Tibial nerve (tissue), 4 donors: ENCODE results near the gene ONECUT1. TPM values are rescaled to one million over a fixed set of nuclear protein-coding genes. Genes with fewer than 3 reads are reported as not detected.

ENCODE experiments used
- DNase-seq, 2 donors: peaks; one replicate each; pipeline ENCODE4 v3.0.0-alpha.2; 2019; ENCODE audit warnings: low spot score in 2 of 2
- H3K27ac ChIP-seq, 4 donors: fragments of 200-600 bp; sonication (generic) in 3 of 4; one replicate each; pipeline ENCODE4 v1.5.1; 2017 to 2019; ENCODE audit warnings: mild to moderate bottlenecking in 1 of 4
- H3K27me3 ChIP-seq, 2 donors: fragments of 200-600 bp; sonication (generic) in 1 of 2; one replicate each; pipeline versions ENCODE4 v1.5.1 to v1.6.0; 2017 to 2019
- H3K36me3 ChIP-seq, 3 donors: fragments of 200-600 bp; sonication (generic); one replicate each; pipeline ENCODE4 v1.5.1; 2018 to 2019
- H3K4me1 ChIP-seq, 4 donors: fragments of 200-600 bp; sonication (generic) in 3 of 4; one replicate each; pipeline ENCODE4 v1.5.1; 2017 to 2019
- H3K4me3 ChIP-seq, 4 donors: fragments of 200-600 bp; sonication (generic) in 3 of 4; one replicate each; pipeline ENCODE4 v1.5.1; 2017 to 2019; ENCODE audit warnings: mild to moderate bottlenecking in 1 of 4, moderate library complexity in 1 of 4
- H3K9me3 ChIP-seq, 4 donors: fragments of 200-600 bp; sonication (generic) in 3 of 4; one replicate each; pipeline ENCODE4 v1.5.1; 2017 to 2019
- EP300 ChIP-seq, 2 donors: sonication (generic); formaldehyde crosslinking; IDR thresholded peaks; one replicate each; pipeline ENCODE4 v1.6.1; 2017; ENCODE audit warnings: antibody characterized with exemption in 2 of 2, mild to moderate bottlenecking in 1 of 2
- POLR2A ChIP-seq, 2 donors: fragments of 450-650 bp; IDR thresholded peaks; one replicate each; pipeline ENCODE4 v1.6.1; 2017; ENCODE audit warnings: antibody characterized with exemption in 2 of 2, mild to moderate bottlenecking in 2 of 2, moderate library complexity in 2 of 2
- WGBS, 2 donors: methylation state at CpG; one replicate each; pipeline ENCODE4 v1.1.5; 2018; 5-methylcytosine and 5-hydroxymethylcytosine counted together
- total RNA-seq, 4 donors: library from RNA; depleted of rRNA; stranded (reverse); fragments of >200 nt; gene quantifications; one replicate each; pipeline ENCODE4 v1.1.0, GENCODE V29; 2016
- TF ChIP-seq, protein P1 (sequence below), 5 experiments: fragments of 200-600 bp in 3 of 5; fragments of 450-650 bp in 2 of 5; sonication (generic) in 3 of 5; IDR thresholded peaks; one replicate each; pipeline ENCODE4 v1.5.1; 2016 to 2019; ENCODE audit warnings: antibody characterized with exemption in 5 of 5, mild to moderate bottlenecking in 3 of 5, moderate library complexity in 2 of 5

Gene ONECUT1
- total RNA-seq, 4 donors from 2014 or later, result 0.22 to 2.4 TPM; not detected in 2

DNA sequence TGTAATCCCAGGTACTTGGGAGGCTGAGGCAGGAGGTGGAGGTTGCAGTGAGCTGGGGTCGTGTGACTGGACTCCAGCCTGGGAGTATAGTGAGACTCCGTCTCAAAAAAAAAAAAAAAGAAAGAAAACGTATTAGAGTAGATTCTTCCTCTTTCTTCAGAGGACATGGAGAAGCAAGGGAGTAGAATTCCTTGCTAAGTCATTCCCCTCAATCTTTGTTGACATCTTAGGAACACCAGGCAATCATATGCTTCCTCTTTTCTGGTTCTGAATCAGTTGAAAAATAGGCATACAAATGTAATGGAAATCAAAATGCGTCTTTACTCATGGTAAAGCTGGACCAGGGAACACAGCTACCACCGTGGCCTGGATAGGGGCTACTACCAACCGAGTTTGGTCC, 72.7 kb downstream of the ONECUT1 start:
- 85 to 86% methylated on average over 6 of the region's 6 CpGs for WGBS, 2 donors
- TF ChIP-seq EP300 (IDR thresholded peaks at IDR 0.05), result no peak

DNA sequence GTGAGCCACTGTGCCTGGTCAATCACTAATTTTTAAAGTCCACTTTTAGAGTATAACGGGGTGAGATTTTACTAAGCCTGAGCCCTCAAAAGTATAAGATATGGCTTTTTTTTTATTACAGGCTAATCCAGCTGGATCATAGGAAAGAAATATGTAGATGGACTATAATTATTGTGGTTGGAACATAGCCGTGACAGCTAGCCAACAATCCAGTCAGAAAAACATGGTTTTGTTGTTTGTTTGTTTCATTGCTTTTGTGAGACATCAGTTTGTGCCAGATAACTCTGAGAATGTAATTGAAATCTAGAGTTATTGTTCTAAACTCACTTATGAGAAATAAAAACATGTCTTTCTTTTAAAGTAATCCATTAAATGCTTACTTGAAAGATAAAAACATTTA, 73.6 kb downstream of the ONECUT1 start:
- no peak overlapping the region for H3K27ac ChIP-seq
- no peaks in the 10 kb centered on the region for H3K36me3 ChIP-seq
- DNase-seq, result no peak
- 33 to 62% methylated on average over 2 of the region's 2 CpGs for WGBS, 2 donors
- H3K4me1 ChIP-seq, result no peaks in the 10 kb centered on the region
- TF ChIP-seq POLR2A (IDR thresholded peaks at IDR 0.05) (no peak), EP300 (IDR thresholded peaks at IDR 0.05) (no peak)
- TF ChIP-seq, protein P1, sequence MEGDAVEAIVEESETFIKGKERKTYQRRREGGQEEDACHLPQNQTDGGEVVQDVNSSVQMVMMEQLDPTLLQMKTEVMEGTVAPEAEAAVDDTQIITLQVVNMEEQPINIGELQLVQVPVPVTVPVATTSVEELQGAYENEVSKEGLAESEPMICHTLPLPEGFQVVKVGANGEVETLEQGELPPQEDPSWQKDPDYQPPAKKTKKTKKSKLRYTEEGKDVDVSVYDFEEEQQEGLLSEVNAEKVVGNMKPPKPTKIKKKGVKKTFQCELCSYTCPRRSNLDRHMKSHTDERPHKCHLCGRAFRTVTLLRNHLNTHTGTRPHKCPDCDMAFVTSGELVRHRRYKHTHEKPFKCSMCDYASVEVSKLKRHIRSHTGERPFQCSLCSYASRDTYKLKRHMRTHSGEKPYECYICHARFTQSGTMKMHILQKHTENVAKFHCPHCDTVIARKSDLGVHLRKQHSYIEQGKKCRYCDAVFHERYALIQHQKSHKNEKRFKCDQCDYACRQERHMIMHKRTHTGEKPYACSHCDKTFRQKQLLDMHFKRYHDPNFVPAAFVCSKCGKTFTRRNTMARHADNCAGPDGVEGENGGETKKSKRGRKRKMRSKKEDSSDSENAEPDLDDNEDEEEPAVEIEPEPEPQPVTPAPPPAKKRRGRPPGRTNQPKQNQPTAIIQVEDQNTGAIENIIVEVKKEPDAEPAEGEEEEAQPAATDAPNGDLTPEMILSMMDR (IDR thresholded peaks at IDR 0.05), result no peak
- H3K4me3 ChIP-seq, result no peak overlapping the region
- no peaks in the 10 kb centered on the region for H3K27me3 ChIP-seq
- no peaks in the 10 kb centered on the region for H3K9me3 ChIP-seq

More for the DNA sequence above, 72.7 kb downstream of the ONECUT1 start:
- H3K27me3 ChIP-seq, result no peaks in the 10 kb centered on the region
- no peak overlapping the region for H3K4me3 ChIP-seq
- DNase-seq, result no peak
- H3K9me3 ChIP-seq, result no peaks in the 10 kb centered on the region
- no peaks in the 10 kb centered on the region for H3K36me3 ChIP-seq
- H3K4me1 ChIP-seq, result no peaks in the 10 kb centered on the region
- H3K27ac ChIP-seq, result no peak overlapping the region

DNA sequence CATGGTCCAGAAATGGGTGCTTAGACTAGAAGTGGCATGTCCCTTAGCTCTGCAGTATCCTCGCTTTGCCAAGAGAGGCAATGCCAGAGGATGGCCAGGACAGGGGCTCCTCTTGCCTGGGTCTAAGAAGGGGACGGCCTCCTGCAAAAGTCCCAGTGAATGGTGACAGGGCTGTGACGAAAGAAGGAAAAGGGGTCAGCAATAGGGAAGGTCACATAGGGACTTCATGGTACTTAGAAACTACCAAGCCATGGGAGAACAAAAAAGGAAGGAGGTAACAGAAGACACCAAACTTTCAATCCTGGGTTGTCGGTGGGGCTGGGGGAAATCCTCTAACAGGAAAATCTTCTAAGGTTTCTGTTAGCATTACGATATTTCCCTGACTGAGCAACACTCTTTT, 74.7 kb downstream of the ONECUT1 start:
- Histone ChIP-seq H3K4me3 (no peak overlapping the region), H3K4me1 (no peaks in the 10 kb centered on the region), H3K27ac (no peak overlapping the region), H3K27me3 (no peaks in the 10 kb centered on the region), H3K36me3 (no peaks in the 10 kb centered on the region), H3K9me3 (no peaks in the 10 kb centered on the region)
- no peak for DNase-seq
- TF ChIP-seq, protein P1 (IDR thresholded peaks at IDR 0.05), result no peak
- TF ChIP-seq POLR2A (IDR thresholded peaks at IDR 0.05) (no peak), EP300 (IDR thresholded peaks at IDR 0.05) (no peak)
- WGBS, 2 donors, result 67 to 71% methylated on average over 5 of the region's 5 CpGs

DNA sequence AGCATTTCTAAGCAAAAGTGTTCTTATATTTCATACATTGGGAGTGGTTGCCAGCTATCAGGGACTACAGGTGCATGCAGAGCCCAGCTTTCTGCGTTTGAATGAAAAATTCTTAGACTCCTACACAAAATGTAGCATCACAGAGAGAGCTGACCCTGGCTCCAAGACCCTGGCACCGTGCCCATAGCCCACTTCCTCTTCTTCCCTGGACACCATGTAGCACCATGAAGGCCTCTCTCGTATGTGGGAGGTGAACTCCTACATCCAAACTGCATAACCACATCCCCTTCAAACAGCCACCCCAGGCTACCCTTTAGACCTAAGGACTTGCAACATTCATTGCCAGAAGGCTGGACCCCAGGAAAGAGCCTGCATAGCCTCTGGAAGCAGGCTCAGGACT, 75.2 kb downstream of the ONECUT1 start:
- WGBS, 2 donors, result 40 to 56% methylated on average over 3 of the region's 3 CpGs
- Histone ChIP-seq H3K4me3 (no peak overlapping the region), H3K27ac (no peak overlapping the region), H3K36me3 (no peaks in the 10 kb centered on the region), H3K4me1 (no peaks in the 10 kb centered on the region), H3K9me3 (no peaks in the 10 kb centered on the region), H3K27me3 (no peaks in the 10 kb centered on the region)
- TF ChIP-seq POLR2A (IDR thresholded peaks at IDR 0.05) (no peak), EP300 (IDR thresholded peaks at IDR 0.05) (no peak)
- TF ChIP-seq, protein P1 (IDR thresholded peaks at IDR 0.05), result no peak
- DNase-seq, result no peak

DNA sequence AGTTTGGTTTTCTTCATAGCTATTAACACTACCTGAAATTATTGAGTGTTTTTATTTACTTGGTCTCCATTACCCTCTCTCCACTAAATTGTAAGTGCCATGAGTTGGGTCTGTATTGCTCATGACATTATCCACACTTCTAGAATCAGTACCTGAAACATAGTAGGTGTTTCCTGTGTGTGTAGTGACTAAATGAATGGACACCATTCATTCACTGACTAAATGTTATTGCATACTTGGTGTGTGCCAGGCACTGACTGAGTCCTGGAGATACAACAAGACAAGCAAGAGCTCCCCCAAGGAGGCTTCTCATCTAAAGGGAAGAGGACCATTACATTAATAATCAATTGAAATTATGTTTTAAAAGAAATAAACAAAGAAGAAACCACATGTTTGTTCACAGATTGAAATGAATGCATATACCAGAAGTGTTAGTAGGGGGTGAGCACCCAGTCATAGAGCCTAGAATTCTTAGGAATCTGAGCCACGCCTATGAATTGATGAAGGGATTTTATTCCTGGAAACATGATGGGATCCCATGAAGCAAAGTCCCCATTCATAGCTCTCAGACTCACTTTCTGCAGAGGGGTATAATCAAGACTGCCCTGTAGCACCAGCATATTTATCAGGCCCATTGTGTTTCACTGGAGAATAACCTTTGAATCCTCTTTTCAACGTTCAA, 79.3 kb downstream of the ONECUT1 start:
- WGBS, 2 donors, result 67 to 68% methylated on average over 2 of the region's 2 CpGs
- TF ChIP-seq POLR2A (IDR thresholded peaks at IDR 0.05) (no peak), EP300 (IDR thresholded peaks at IDR 0.05) (no peak)
- TF ChIP-seq, protein P1 (IDR thresholded peaks at IDR 0.05), result no peak
- Histone ChIP-seq H3K4me3 (no peak overlapping the region), H3K36me3 (no peaks in the 10 kb centered on the region), H3K27ac (no peak overlapping the region), H3K4me1 (no peaks in the 10 kb centered on the region), H3K27me3 (no peaks in the 10 kb centered on the region), H3K9me3 (no peaks in the 10 kb centered on the region)
- no peak for DNase-seq
